Tibial nerve (tissue), 3 donors: ENCODE measurements around the gene VENTX.

ENCODE experiments used
- POLR2A ChIP-seq, 2 donors: fragments of 450-650 bp; IDR thresholded peaks; one replicate each; pipeline ENCODE4 v1.6.1; 2017; ENCODE audit warnings: antibody characterized with exemption in 2 of 2, mild to moderate bottlenecking in 2 of 2, moderate library complexity in 2 of 2
- TF ChIP-seq, protein P1 (sequence below), 5 experiments: fragments of 200-600 bp in 3 of 5; fragments of 450-650 bp in 2 of 5; sonication (generic) in 3 of 5; IDR thresholded peaks; one replicate each; pipeline ENCODE4 v1.5.1; 2016 to 2019; ENCODE audit warnings: antibody characterized with exemption in 5 of 5, mild to moderate bottlenecking in 3 of 5, moderate library complexity in 2 of 5

DNA sequence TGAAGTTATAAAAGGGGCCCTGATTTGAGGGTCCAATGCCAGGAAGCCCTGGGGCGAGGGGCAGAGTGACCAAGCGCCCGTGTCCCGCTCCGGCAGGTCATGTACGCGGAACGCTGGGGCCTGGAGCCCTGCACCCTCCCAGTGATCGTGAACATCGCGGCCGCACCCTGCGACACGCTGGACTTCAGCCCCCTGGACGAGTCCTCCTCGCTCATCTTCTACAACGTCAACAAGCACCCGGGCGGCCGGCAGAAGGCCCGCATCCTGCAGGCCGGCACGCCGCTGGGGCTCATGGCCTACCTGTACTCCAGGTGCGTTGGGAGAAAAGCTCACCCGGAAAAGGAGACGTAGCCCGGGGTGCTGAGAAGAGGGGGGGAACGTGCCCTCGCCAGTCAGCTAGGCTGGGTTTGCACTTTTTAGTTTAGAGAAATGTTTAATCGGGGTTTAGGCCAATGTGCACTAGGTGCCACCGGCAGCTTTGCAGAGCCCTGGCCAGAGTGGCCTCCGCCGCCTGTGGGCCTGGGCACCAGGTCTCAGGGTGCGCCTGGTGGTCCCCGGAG lies 30.5 kb upstream of the VENTX start:
- TF ChIP-seq POLR2A (IDR thresholded peaks at IDR 0.05), result no peak
- TF ChIP-seq, protein P1, sequence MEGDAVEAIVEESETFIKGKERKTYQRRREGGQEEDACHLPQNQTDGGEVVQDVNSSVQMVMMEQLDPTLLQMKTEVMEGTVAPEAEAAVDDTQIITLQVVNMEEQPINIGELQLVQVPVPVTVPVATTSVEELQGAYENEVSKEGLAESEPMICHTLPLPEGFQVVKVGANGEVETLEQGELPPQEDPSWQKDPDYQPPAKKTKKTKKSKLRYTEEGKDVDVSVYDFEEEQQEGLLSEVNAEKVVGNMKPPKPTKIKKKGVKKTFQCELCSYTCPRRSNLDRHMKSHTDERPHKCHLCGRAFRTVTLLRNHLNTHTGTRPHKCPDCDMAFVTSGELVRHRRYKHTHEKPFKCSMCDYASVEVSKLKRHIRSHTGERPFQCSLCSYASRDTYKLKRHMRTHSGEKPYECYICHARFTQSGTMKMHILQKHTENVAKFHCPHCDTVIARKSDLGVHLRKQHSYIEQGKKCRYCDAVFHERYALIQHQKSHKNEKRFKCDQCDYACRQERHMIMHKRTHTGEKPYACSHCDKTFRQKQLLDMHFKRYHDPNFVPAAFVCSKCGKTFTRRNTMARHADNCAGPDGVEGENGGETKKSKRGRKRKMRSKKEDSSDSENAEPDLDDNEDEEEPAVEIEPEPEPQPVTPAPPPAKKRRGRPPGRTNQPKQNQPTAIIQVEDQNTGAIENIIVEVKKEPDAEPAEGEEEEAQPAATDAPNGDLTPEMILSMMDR (IDR thresholded peaks at IDR 0.05), result no peak
